Gastroesophageal sphincter (tissue), 4 donors: ENCODE measurements around the gene ARHGAP6. TPM values are rescaled to one million over a fixed set of nuclear protein-coding genes. Genes with fewer than 3 reads are reported as not detected.
"Not testable (repeated sequence)": the region's sequence is repeated elsewhere in the genome, so short reads cannot be mapped to it uniquely, and the experiment has no call there.

ENCODE experiments used
- ATAC-seq: fragments of 150-250 bp; one replicate; pipeline ENCODE4 v1.9.1; 2016; ENCODE audit warnings: mild to moderate bottlenecking, moderate library complexity
- H3K27ac ChIP-seq, 4 donors: fragments of 200-600 bp; sonication (generic) in 3 of 4; 1 replicate in 3 of 4; 2 replicates in 1 of 4; pipeline ENCODE4 v1.5.1; 2016 to 2019
- H3K27me3 ChIP-seq: fragments of 200-600 bp; sonication (generic); one replicate; pipeline ENCODE4 v1.5.1; 2019
- H3K36me3 ChIP-seq, 2 donors: fragments of 200-600 bp; sonication (generic); one replicate each; pipeline ENCODE4 v1.5.1; 2019; ENCODE audit warnings: control low read depth in 1 of 2
- H3K4me1 ChIP-seq, 3 donors: fragments of 200-600 bp; sonication (generic); 1 replicate in 2 of 3; 2 replicates in 1 of 3; pipeline ENCODE4 v1.5.1; 2016 to 2019; ENCODE audit warnings: control low read depth in 2 of 3
- H3K4me3 ChIP-seq, 2 donors: fragments of 200-600 bp; sonication (generic); one replicate each; pipeline ENCODE4 v1.5.1; 2019; ENCODE audit warnings: mild to moderate bottlenecking in 1 of 2, moderate library complexity in 1 of 2
- H3K9me3 ChIP-seq, 3 donors: fragments of 200-600 bp; sonication (generic); one replicate each; pipeline ENCODE4 v1.5.1; 2017 to 2019; ENCODE audit warnings: control low read depth in 2 of 3
- EP300 ChIP-seq: sonication (generic); formaldehyde crosslinking; IDR thresholded peaks from one replicate; pipeline ENCODE4 v1.6.1; 2017; ENCODE audit warnings: antibody characterized with exemption, mild to moderate bottlenecking
- POLR2A ChIP-seq, 2 donors: fragments of 450-650 bp; IDR thresholded peaks; one replicate each; pipeline ENCODE4 v1.6.1; 2017; ENCODE audit warnings: antibody characterized with exemption in 2 of 2, mild to moderate bottlenecking in 2 of 2, moderate library complexity in 1 of 2
- POLR2AphosphoS5 ChIP-seq: sonication (generic); formaldehyde crosslinking; IDR thresholded peaks from one replicate; pipeline ENCODE4 v1.6.1; 2017; ENCODE audit warnings: antibody characterized with exemption
- WGBS, 2 donors: methylation state at CpG; one replicate each; pipeline ENCODE4 v1.1.5; 2018; ENCODE audit warnings: low coverage in 1 of 2; 5-methylcytosine and 5-hydroxymethylcytosine counted together
- total RNA-seq, 4 donors: library from RNA; depleted of rRNA; stranded (reverse); fragments of >200 nt; gene quantifications; one replicate each; pipeline ENCODE4 v1.1.0, GENCODE V29; 2016
- TF ChIP-seq, protein P1 (sequence below), 4 experiments: fragments of 200-600 bp in 2 of 4; fragments of 450-650 bp in 2 of 4; sonication (generic) in 1 of 4; IDR thresholded peaks; one replicate each; pipeline ENCODE4 v1.5.1; 2017 to 2019; ENCODE audit warnings: antibody characterized with exemption in 4 of 4, mild to moderate bottlenecking in 2 of 4, moderate library complexity in 2 of 4

ARHGAP6 gene
- total RNA-seq, 4 donors from 2014 or later, result 25.2 to 35.1 (median 31.8) TPM

DNA sequence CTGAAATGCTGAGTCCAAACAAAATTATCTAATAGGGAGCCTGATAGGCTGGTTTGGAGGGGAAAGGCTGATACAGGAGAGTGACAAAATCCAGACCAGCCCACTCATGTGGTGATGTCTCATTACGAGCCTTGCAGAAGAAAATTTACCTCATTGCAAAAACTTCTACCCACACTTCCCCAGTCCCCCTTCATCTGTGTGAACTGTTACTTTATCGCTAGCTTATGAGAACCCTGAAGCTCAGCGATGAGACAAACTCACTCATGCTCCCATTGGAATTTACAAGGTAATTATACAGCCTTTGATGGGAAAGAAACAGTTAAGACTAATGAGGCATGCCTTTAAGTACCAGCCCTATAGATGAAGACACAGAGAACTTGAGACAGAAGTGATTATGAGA lies 76.1 kb downstream of the ARHGAP6 start:
- TF ChIP-seq POLR2AphosphoS5 (no peak), POLR2A (IDR thresholded peaks at IDR 0.05) (no peak), EP300 (no peak)
- TF ChIP-seq, protein P1, sequence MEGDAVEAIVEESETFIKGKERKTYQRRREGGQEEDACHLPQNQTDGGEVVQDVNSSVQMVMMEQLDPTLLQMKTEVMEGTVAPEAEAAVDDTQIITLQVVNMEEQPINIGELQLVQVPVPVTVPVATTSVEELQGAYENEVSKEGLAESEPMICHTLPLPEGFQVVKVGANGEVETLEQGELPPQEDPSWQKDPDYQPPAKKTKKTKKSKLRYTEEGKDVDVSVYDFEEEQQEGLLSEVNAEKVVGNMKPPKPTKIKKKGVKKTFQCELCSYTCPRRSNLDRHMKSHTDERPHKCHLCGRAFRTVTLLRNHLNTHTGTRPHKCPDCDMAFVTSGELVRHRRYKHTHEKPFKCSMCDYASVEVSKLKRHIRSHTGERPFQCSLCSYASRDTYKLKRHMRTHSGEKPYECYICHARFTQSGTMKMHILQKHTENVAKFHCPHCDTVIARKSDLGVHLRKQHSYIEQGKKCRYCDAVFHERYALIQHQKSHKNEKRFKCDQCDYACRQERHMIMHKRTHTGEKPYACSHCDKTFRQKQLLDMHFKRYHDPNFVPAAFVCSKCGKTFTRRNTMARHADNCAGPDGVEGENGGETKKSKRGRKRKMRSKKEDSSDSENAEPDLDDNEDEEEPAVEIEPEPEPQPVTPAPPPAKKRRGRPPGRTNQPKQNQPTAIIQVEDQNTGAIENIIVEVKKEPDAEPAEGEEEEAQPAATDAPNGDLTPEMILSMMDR (IDR thresholded peaks at IDR 0.05), result no peak
- ATAC-seq, result no peak
- Histone ChIP-seq H3K27ac (no peak overlapping the region), H3K4me1 (no peaks in the 10 kb centered on the region), H3K27me3 (no peaks in the 10 kb centered on the region), H3K9me3 (no peaks in the 10 kb centered on the region), H3K4me3 (no peak overlapping the region), H3K36me3 (no peaks in the 10 kb centered on the region)
- 75 to 91% methylated on average over 3 of the region's 3 CpGs for WGBS, 2 donors

DNA sequence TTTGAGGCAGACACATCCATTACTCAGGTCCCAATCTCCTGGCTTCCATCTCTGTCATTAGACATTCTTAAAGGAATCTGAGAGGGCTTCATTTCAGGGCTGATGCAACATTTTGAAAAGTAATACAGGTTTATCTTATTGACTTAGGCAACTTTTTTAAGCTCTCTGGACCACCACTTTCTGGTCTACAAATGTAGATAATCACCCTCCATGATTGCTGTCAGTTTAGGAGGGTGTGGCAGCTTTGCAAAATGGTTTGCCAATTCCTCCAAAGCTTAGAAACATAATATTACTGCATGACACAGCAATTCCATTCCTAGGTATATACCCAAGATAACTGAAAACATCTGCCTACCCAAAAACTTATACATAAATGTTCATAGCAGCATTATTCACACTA lies 77.6 kb downstream of the ARHGAP6 start:
- H3K4me3 ChIP-seq, result no peak overlapping the region
- no peak overlapping the region for H3K27ac ChIP-seq
- no peaks in the 10 kb centered on the region for H3K36me3 ChIP-seq
- H3K4me1 ChIP-seq, result no peaks in the 10 kb centered on the region
- TF ChIP-seq, protein P1 (IDR thresholded peaks at IDR 0.05), result no peak
- TF ChIP-seq POLR2AphosphoS5 (no peak), EP300 (no peak), POLR2A (IDR thresholded peaks at IDR 0.05) (no peak)
- H3K9me3 ChIP-seq, result no peaks in the 10 kb centered on the region
- no peak for ATAC-seq
- H3K27me3 ChIP-seq, result no peaks in the 10 kb centered on the region

DNA sequence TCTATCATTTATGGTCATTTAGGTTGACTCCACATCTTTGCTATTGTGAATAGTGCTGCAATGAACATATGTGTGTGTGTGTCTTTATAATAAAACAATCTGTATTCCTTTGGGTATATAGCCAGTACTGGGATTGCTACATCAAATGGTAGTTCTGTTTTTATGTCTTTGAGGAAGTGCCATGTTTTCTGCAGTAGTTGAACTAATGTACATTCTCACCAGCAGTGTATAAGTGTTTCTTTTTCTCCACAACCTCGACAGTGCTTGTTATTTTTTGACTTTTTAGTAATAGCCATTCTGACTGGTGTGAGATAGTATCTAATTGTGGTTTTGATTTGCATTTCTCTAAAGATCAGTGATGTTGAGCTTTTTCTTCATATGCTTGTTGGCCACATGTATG lies 80.5 kb downstream of the ARHGAP6 start:
- Histone ChIP-seq H3K9me3 (no peaks in the 10 kb centered on the region), H3K36me3 (no peaks in the 10 kb centered on the region), H3K27ac (no peak overlapping the region), H3K4me3 (no peak overlapping the region), H3K4me1 (peaks cover 0 to 1% (median 0%) of the 10 kb centered on the region in 3 donors), H3K27me3 (no peaks in the 10 kb centered on the region)
- TF ChIP-seq POLR2A (IDR thresholded peaks at IDR 0.05) (no peak), EP300 (no peak), POLR2AphosphoS5 (no peak)
- TF ChIP-seq, protein P1 (IDR thresholded peaks at IDR 0.05), result no peak
- no peak for ATAC-seq
- WGBS, 2 donors, result 20 to 100% methylated on average over 1 of the region's 1 CpG

DNA sequence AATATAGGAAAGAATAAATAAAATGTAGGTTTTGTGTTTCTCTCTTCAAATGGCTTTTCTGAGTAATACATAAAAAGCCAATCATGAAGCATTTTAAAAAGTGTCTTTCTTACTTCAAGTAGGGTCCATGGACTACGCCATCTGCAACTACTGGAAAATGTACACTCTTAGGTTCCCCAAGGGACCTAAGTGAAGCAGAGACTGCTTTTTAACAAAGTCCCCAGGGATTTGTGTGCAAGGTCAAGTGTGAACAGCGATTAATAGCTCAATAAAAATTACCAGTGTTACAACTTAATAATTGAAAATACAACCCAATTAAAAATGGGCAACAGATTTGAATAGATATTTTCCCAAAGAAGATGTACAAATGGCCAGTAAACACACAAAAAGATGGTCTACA lies 84.9 kb downstream of the ARHGAP6 start:
- Histone ChIP-seq H3K27ac (no peak overlapping the region), H3K9me3 (no peaks in the 10 kb centered on the region), H3K27me3 (no peaks in the 10 kb centered on the region), H3K36me3 (no peaks in the 10 kb centered on the region), H3K4me1 (peaks cover 0 to 8% (median 0%) of the 10 kb centered on the region in 3 donors), H3K4me3 (no peak overlapping the region)
- ATAC-seq, result no peak
- TF ChIP-seq POLR2A (IDR thresholded peaks at IDR 0.05) (no peak), POLR2AphosphoS5 (no peak), EP300 (no peak)
- TF ChIP-seq, protein P1 (IDR thresholded peaks at IDR 0.05), result no peak
- WGBS, 2 donors, result 67 to 70% methylated on average over 1 to 2 of the region's 2 CpGs

DNA sequence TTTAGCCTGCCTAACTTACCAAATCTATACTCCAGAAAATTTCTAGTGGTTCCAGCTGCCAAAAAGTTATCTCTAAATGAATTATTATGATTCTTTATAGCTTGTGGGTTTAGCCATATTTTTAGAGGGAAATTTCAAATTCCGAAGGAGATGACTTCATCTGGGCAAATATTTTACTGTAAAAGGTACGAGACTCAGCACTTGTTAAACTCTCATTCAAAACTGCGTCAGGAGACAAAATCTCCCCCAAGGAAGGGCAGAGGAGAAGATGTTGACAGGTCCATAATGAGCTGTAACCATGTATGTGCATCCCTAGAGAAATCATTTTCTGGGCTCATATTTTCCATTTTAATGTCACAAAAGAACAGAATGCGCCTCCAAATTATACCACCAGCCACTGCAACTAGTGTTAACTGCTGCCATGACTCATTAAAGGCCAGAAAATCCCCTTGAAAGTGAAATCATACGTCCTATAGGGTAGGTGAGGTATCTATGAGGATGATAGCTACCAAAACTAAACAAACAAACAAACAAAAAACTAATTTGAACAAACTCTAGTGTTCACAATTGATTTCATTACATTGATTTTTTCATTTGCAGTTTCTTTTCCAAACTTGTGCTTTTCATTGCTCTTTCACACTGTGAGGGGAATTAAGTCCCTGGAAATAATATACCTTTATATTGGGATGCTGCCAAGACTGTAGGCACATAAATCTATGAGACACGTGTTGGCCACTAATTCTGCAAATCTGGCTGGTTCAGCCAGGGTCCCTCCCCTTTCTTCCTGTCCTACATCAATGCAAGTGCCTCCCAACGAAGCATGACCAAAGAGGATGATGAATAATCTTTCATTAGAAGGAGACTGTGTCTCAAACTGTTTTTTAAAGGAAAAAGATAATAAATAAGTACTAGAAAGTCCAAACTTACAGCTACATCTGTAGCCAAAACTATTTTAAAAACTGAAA lies 85.8 kb downstream of the ARHGAP6 start:
- Histone ChIP-seq H3K4me3 (no peak overlapping the region), H3K36me3 (no peaks in the 10 kb centered on the region), H3K27ac (no peak overlapping the region), H3K4me1 (peaks cover 0 to 8% (median 0%) of the 10 kb centered on the region in 3 donors), H3K9me3 (no peaks in the 10 kb centered on the region), H3K27me3 (no peaks in the 10 kb centered on the region)
- no peak for ATAC-seq
- no peak for TF ChIP-seq EP300
- TF ChIP-seq POLR2AphosphoS5, result no peak
- TF ChIP-seq POLR2A (IDR thresholded peaks at IDR 0.05), result no peak
- TF ChIP-seq, protein P1 (IDR thresholded peaks at IDR 0.05), result no peak
- WGBS, 2 donors, result 30 to 51% methylated on average over 7 of the region's 7 CpGs

DNA sequence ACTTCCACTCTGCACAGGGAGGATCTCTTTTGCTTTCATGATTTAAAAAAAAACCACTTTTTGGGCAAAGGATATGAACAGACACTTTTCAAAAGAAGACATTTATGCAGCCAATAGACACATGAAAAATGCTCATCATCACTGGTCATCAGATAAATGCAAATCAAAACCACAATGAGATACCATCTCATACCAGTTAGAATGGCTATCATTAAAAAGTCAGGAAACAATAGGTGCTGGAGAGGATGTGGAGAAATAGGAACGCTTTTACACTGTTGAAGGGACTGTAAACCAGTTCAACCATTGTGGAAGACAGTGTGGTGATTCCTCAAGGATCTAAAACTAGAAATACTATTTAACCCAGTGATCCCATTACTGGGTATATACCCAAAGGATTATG lies 87.4 kb downstream of the ARHGAP6 start:
- not testable (repeated sequence) for H3K9me3 ChIP-seq, H3K4me3 ChIP-seq, H3K27ac ChIP-seq, H3K36me3 ChIP-seq, H3K4me1 ChIP-seq, ATAC-seq, H3K27me3 ChIP-seq
- 78 to 89% methylated on average over 1 of the region's 1 CpG for WGBS, 2 donors
